22Rv1 (cell line): ENCODE results near the gene ATF7IP2.

Source experiments
- CTCF ChIP-seq: fragments of 450-650 bp; IDR thresholded peaks from 2 replicates; pipeline ENCODE4 v1.5.1; 2017; ENCODE audit warnings: mild to moderate bottlenecking
- ZFX ChIP-seq: fragments of 450-650 bp; IDR thresholded peaks from 2 replicates; pipeline ENCODE4 v1.6.1; 2017; ENCODE audit warnings: antibody characterized with exemption, borderline replicate concordance

GRCh38 chr16:10466861-10467260, 81.0 kb downstream of the ATF7IP2 start:
- TF ChIP-seq CTCF (no peak), ZFX (no peak)
